ENCODE data around the gene BTBD9.
A peak's percentile ranks its signal among the peaks of the same experiment; 100 is the strongest.

BTBD9 gene

GRCh38 chr6:38503032-38503773 lies 136.5 kb downstream of the BTBD9 start:
- DNase-seq: peak; percentile 75 to 86

GRCh38 chr6:38502423-38502822 lies 137.3 kb downstream of the BTBD9 start:
- DNase-seq: no peak

DNA sequence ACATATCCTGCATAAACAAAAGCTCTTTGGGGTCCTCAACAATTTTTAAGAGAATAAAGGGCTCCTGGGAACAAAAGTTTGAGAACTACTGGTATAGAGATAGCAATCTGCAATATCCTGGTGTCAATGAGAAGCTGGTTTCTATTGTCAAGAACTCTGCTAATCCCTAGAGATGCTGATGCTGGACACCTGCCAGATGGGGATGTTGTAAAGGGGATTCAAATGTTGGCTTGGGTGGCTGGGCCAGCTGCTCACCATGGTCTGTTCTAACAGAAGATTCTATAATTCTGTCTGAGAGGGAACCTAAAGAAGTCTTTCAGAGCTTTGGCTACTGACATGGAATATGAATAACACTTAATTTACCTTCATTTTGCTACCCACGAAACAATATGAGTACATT lies 137.8 kb downstream of the BTBD9 start:
- DNase-seq: peak in 1 of 2 experiments; percentile 38

DNA sequence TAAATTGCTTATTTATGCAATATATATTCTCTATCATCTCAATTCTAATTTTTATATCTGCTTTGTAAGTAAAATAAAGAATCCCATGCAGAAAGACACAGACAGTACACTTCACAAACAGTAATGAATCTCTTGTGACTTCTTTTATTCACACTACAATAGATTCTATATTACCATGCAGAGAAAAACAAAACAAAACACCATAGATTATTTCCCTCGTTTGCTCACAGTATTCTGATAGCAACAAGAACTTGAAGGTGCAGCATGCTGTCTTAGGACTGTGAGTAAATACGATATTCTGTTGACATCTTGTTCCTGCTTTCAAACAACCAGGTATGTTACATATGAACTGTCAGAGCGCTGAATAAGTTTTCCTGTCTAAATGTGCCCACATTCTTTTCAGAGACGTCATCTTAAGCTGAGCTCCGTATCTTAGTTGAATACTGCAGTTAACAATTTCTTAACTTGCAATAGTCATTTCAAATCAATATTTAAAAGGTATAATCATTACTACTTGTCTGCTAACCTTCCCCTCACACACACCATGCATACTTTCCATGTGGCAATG lies 140.1 kb downstream of the BTBD9 start:
- no peak for DNase-seq

GRCh38 chr6:38498805-38499445 lies 140.8 kb downstream of the BTBD9 start:
- DNase-seq: no peak

DNA sequence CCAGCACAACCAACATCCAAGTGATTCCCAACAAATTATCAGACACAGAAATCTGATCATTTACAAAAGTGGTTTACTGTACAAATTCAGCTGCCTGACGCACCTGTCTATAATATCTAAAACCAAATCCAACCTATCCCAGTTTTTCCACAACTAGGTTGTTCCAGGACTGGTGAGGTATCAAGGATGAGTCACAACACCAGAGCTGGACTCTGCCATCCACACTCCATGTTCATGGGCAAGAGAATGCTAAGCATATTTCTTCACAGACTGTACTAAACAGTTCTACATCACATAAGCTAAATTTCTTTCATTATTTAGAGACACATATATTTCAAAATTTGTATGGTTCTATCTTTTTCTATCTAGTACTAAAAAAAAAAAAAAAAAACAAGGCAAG lies 141.6 kb downstream of the BTBD9 start:
- no peak for DNase-seq

DNA sequence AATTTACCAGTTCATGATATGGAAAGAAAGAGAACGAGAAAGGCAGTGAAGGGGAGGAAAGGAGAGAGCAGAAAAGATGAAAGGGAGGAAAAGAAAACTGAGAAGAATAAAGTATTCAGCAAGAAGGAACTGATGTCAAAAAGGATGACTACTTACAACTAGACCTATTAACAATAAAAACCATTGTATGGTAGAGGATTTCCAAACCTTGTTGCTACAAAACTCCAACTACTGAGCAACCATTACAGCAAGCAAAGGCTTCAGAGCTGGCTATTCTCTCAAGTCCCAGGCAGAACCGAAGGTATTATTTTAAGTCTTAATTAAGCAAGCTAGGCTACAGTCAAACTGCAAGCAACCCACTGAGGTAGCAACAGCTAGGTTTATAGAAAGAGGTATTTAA lies 142.2 kb downstream of the BTBD9 start:
- no peak for DNase-seq

DNA sequence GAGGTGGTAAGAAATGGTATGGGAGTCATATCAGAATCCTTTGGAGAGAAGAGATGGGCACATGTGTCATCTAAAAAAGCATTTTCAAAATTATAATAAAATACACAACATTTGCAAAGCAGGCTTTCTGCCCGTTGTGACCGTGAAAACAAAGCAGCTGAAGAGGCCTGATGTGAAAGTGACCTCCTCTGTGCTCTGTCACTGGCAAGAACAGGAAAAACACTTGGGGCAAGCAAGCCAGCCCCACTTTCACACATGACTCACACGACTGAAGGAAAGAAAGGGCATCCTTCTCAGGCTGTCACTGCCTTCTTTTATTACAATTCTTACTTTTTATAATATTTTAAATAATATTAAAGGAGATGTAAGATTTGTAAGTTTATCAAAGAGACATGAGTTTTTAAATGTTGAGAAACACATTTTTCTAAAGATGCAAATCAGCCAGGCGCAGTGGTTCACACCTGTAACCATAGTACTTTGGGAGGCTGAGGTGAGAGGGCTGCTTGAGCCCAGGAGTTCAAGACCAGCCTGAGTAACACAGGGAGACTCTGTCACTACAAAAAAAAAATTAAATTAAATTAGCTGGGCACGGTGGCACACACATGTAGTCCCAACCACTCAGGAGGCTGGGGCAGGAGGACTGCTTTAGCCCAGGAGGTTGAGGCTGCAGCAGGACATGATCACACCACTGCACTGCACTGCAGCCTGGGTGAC lies 143.7 kb downstream of the BTBD9 start:
- no peak for DNase-seq

GRCh38 chr6:38495518-38495917 lies 144.2 kb downstream of the BTBD9 start:
- DNase-seq: peak in 1 of 2 experiments; percentile 10

DNA sequence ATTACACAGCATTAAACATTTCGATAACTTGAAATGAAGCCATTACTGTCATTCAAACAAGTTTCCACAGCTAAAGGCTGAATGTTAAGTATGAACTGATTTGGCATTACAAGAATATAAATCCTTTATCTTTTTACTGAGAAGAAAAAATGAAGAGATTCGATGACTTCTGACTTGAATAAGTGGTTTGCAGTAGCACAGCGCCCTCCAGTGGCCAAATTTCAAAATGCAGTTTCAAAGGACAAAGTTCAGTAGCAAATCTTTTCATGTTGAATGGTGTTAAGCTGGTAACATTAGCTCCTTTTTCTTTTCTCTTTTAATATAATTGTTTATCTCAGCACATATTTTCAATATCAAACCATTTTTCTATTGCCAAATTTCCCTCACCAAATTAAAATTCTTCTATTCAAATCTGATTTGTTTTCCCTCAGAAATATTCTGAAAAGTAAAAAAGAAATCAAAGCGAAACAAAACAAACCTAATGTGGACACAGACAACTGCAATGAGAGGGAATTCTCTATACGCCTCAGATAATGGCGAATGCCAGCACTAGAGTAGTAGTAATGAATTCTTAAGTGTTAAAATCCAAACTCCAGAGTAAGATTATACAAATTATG lies 145.7 kb downstream of the BTBD9 start:
- peak; percentile 42 to 77 for DNase-seq

GRCh38 chr6:38492031-38492430 lies 147.7 kb downstream of the BTBD9 start:
- DNase-seq: no peak

- no peak for DNase-seq
Observed at GRCh38 chr6:38489951-38490350, 149.8 kb downstream of the BTBD9 start.

DNA sequence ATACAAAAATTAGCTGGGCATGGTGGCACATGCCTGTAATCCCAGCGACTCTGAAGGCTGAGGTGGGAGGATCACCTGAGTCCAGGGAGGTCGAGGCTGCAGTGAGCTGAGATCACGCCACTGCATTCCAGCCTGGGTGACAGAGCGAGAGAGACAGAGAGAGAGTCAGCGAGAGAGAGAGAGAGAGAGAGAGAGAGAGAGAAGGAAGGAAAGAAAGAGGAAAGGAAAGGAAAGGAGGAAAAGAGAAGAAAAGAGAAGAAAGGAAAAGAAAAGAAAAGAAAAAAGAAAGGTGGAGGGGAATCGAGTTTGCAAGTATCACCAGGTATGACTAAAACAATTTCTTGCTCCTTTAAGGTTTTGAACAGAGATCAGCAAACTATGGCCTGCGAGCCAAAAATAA lies 152.3 kb downstream of the BTBD9 start:
- DNase-seq: no peak

DNA sequence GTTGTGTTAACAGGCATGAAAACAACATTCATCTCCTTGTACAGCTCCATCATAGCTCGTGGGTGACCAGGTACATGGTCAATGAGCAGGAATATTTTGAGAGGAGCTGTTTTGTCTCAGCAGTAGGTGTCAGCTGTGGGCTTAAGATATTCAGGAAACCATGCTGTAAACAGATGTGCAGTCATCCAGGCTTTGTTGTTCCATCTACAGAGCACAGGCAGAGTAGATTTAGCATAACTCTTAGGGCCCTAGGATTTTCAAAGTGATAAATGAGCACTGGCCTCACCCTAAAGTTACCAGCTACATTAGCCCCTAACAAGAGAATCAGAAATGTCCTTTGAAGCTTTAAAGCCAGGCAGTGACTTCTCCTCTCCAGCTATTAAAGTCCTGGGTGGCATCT lies 154.2 kb downstream of the BTBD9 start:
- DNase-seq: no peak

DNA sequence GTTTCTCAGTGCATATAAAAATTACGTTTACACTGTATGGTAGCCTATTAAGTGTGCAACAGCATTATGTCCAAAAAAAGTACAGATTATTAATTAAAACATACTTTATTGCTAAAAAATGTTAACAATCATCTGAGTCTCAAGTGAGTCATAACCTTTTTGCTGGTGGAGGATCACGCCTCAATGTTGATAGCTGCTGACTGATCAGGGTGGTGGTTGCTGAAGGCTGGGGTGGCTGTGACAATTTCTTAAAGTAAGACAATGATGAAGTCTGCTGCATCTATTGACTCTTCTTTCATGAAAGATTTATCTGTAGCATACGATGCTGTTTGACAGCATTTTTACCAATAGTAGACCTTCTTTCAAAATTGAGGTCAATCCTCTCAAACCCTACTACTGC lies 155.1 kb downstream of the BTBD9 start:
- DNase-seq: no peak

DNA sequence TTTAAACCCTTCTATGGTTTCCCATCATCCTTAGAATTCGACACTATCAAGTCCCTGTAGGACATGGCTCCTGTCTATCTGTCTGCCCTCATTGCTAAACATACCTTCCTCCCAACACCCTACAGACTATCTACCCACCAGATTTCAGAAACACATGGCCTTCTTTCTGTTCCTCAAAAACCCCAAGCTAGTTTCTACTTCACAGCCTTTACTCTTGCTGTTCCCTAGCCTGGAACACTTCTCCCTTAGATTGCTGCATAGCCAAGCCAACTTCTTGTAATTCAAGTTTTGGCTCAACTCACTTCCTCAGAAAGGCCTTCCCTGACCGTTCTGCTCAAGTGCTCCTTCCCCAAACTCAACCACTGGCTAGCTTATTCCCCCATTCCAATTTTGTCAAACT lies 156.2 kb downstream of the BTBD9 start:
- no peak for DNase-seq

DNA sequence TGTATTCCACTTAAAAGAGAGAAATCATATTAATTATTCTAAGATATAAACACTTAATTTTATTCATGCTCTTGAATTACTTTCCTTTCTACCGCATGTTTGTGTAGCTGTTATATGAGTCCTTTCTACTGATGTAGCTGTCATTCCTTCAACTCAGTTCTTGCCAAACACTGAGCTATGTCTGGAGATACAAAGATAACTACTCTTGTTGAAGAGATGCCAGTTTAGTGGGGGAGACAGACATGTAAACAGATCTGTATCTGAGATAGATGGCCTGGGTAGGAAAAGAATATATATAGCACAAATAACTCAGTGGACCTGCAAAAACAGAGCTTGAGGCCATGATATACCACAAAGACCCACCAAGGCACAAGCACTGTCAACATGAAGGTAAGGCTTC lies 157.3 kb downstream of the BTBD9 start:
- no peak for DNase-seq

GRCh38 chr6:38481851-38482250 lies 157.9 kb downstream of the BTBD9 start:
- no peak for DNase-seq

- DNase-seq: no peak
Observed at GRCh38 chr6:38481211-38481836, 158.4 kb downstream of the BTBD9 start.

- DNase-seq: no peak
Observed at GRCh38 chr6:38480036-38480435, 159.7 kb downstream of the BTBD9 start.

DNA sequence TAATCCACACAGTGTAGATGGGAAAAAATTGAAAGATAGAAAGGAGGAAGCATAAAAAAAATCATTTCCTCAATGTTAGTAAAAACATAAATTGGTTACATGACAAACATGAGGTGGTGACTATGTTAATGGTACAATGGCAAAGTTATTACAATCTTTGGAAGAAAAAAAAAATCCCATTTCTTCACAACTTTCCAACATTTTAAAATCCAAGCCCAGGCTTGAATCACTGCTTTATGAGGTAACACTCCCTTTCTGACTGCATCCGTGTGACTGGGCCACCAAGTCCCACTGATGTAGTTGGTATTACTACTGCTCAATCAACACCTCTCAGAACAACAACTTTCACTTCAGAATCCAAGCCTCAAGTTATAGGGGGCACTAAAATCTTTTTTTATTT lies 160.4 kb downstream of the BTBD9 start:
- DNase-seq: no peak

DNA sequence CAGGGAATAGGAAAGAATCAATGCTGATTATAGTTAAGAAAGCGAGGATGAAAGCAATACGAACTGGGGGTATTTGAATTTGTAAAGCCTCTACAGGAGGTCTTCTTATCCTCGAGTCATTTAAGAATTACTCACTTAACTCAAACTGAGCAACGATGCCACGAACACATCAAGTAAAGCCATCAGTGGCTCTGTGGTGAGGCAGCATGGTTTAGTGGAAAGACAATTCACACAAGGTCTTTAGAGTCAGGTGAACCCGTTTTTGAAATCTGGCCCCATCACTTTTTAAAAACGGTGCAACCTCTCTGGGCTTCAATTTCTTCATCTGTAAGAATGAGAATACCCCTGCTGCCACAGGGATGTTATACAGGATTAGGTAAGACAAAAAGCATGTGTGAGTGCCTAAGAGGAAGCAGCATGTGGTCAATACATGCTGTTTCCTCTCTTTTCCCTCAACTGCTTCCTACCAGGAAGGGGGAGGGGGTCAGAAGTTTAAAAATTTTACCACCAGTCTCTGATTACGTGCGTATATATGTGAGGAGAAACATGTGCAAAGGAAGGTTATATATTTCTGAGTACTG lies 162.0 kb downstream of the BTBD9 start:
- no peak for DNase-seq

Data from NCI-H187 (cell line).